Activated naive CD4-positive, alpha-beta T cell (primary cell): Measurements from ENCODE around the gene KCTD3.

Experiments used
- DNase-seq, 4 experiments: peaks; one replicate each; lab custom pipeline; 2025; lab: John Stamatoyannopoulos, UW

The KCTD3 gene

GRCh38 chr1:215606564-215607168 lies 39.6 kb downstream of the KCTD3 start:
- DNase-seq, result no peak

DNA sequence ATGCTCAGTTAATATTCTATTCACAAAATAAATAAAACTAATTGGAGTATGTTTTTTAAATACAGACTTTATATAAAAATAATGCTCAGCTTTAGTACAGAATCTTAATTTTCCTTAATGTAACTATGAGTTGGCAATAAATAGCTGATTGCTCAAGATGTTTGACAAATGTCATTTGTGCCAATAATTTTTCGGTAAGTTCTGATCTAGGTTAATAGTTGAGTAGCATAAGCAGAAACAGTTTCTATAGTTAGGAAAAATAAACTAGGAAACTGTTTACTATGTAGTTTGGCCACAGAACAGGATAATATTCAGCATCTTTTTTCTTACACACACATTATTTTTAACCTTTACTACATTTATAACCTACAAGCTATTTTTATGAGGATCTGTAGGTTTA lies 40.3 kb downstream of the KCTD3 start:
- no peak for DNase-seq

- DNase-seq, result no peak
Observed at GRCh38 chr1:215608646-215609045, 41.5 kb downstream of the KCTD3 start.

DNA sequence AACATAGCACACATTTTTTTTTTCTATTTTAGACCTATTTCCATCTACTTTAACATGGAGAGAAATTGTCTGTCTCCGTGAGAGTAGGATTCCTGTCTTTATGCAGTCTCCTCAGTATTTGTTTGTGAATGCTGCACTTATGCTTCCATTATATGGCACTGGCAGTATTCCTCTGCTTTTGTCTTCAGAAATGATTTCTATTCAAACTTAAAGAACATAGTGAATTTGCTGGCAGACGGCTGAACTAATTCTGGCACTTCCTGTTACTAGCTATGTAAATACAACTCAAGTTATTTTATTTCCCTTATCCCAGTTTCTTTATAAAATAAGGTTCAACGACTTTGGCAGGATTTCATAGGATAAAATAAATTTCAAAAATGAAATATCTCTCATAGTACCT lies 45.3 kb downstream of the KCTD3 start:
- no peak for DNase-seq

GRCh38 chr1:215617979-215618378 lies 50.9 kb downstream of the KCTD3 start:
- no peak for DNase-seq

GRCh38 chr1:215623162-215623561 lies 56.1 kb downstream of the KCTD3 start:
- no peak for DNase-seq

GRCh38 chr1:215625949-215626348 lies 58.8 kb downstream of the KCTD3 start:
- DNase-seq, result no peak

GRCh38 chr1:215631040-215631439 lies 63.9 kb downstream of the KCTD3 start:
- DNase-seq, result no peak

GRCh38 chr1:215631489-215631888 lies 64.4 kb downstream of the KCTD3 start:
- no peak for DNase-seq

DNA sequence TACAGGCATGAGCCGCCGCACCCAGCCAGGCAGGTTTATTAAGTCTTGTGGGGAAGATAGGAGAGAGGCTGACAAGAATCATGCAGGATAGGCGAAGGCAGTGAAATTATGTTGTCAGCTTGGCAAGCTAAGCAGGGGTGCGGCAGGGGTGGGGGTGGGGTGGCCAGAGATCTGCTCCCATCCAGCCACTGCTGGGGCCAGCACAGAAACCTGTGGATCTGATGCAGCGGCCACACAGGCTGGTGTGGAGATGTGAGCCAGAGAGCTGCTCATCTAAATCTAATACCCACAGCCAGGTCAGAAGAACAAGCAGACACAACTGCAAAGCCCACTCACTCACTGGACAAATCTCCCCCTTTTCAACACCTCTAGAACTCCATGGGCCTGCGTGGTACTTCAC lies 68.7 kb downstream of the KCTD3 start:
- no peak for DNase-seq

- DNase-seq, result no peak
Observed at GRCh38 chr1:215636258-215636965, 69.3 kb downstream of the KCTD3 start.

GRCh38 chr1:215637041-215637573 lies 70.0 kb downstream of the KCTD3 start:
- DNase-seq, result no peak

GRCh38 chr1:215640429-215641148 lies 73.5 kb downstream of the KCTD3 start:
- no peak for DNase-seq

- no peak for DNase-seq
Observed at GRCh38 chr1:215643592-215644321, 76.7 kb downstream of the KCTD3 start.

DNA sequence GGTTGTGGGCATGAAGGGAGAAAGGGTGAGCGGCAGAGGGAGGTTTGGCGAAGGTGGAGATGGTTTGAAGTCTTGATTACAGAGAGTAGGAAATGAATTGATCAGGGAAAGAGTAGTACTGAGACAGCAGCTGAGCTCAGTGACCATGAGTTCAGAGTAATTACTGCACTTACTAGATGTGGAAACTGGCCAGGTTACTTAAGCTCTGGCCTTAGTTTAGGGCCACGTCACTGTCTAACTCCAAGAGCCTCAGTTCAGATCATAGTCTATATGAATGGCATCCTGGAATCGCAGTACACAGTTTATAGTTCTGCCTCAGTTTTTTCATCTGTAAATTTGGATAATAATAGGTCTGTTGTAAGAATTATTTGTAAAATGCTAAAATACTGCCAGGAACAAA lies 78.1 kb downstream of the KCTD3 start:
- DNase-seq, result no peak

DNA sequence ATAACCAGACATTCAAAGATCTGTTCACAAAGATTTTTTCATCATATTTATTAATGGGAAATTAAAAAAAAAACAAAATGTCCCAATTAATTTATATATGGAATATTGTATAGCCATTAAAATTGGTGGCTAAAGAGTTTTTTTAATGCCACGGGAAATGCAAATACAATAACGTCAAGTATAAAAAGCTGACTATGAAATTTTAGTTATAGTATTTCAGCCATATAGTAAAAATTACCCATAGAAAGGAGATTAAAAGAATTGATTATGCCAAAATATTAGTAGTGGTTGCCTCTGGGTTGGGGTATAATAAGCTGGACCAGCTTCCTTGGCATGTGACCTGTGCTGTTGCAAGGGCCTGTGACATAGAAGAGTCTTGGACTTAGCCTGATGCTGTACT lies 78.8 kb downstream of the KCTD3 start:
- no peak for DNase-seq

DNA sequence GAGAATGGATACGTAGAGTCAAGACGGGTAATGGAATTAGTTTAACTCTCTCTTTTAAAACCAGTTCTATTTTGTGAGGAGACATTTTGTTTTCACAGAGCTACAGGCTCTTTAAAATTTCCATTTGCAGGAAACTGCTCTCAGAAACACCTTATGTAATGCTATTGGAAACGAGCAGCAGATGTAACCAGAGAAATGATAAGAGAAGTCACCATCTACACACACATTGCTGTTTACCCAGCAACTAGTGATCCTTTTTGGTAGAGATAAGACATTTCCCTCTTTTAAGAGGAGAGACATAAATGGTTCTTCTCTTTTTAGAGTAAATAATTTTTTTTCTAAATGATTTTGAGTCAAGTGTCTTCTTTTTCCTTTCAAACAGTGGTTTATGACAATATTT lies 80.6 kb downstream of the KCTD3 start:
- DNase-seq, result no peak

DNA sequence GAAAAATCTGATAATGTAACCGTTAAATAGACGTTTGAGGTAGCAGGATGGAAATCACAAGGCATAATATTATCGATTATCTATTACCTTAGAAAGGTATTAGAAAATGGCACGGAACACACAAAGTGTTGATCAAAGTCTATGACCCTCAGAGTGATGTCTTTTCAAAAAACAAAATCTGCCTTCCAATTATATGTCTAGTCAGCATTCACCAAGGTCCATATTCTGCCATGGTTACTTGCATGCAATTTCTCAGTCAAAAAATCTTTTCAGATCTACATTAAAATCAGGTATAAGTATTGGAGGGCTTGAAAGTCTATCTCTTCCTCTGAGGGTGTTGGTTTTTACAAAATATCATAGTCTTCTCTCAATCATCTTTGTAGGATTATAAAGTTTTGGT lies 81.9 kb downstream of the KCTD3 start:
- no peak for DNase-seq

DNA sequence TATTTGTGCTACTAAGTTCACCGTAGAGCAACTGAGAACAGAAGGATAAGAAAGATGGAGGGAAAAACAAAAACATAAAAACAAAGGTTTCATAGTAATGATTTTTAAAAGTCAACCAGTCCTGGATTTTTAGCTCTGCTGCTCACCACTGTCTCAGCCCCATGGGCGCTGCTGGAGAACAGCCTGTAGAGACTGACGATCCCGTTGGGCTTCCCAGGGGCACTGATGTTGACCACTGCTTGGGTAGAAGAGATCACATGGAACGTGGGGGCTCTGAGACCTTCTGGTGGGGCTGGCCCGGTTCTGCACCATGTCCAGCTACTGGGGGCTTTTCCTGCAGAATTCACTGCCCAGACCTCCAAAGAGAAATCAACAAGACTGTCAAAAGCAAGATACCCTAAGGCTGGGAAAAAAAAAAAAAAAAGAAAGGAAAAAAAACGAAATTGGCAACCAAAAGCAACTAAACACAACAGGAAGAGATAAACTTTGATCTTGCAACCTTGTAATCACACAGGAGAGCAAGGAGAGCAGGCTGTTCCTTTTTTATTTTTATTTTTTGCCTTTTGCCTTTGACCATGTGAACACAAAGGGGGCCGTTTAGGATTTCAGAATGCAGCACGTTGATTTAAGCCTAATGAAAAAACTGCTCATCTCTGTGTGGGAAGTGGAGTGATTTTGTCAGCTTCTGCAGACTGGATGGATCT lies 83.5 kb downstream of the KCTD3 start:
- DNase-seq, result no peak

DNA sequence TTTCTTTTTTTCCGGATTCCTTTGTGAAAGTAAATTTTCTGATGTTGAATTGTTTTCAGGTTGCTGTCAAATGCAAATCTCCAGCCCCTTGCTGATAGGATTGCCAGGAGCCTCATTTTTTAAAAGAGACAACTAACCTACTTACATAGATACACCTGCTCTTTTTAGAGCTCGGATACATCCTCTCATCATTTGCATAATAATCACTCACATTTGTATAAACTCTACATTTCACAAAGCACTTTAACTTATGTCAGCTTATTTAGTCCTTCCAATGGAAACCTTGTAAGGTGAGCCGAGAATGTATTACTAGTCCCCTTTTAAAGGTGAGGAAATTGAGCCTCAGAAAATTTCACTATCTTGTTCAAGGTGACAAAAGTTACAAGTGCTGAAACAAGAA lies 84.8 kb downstream of the KCTD3 start:
- no peak for DNase-seq

GRCh38 chr1:215652371-215652770 lies 85.3 kb downstream of the KCTD3 start:
- no peak for DNase-seq

GRCh38 chr1:215657047-215657446 lies 89.9 kb downstream of the KCTD3 start:
- no peak for DNase-seq
